IPS DF 4.7 (cell line): ENCODE data around the gene PRR36.

ENCODE experiments used
- DNase-seq: peaks from one replicate; pipeline ENCODE4 v3.0.0-alpha.2; 2013; ENCODE audit warnings: low spot score; ENCODE audit errors: extremely low read depth

The PRR36 gene

GRCh38 chr19:7872306-7873204, 1.6 kb downstream of the PRR36 start:
- no peak for DNase-seq

GRCh38 chr19:7871437-7872305, 2.5 kb downstream of the PRR36 start:
- DNase-seq, result no peak

GRCh38 chr19:7870571-7871436, 3.4 kb downstream of the PRR36 start:
- DNase-seq, result no peak

GRCh38 chr19:7869910-7870511, 4.2 kb downstream of the PRR36 start:
- no peak for DNase-seq

- DNase-seq, result no peak
Measured at GRCh38 chr19:7869453-7869909, 4.7 kb downstream of the PRR36 start.

GRCh38 chr19:7868671-7869452, 5.3 kb downstream of the PRR36 start:
- no peak for DNase-seq

GRCh38 chr19:7868326-7868670, 5.9 kb downstream of the PRR36 start:
- DNase-seq, result no peak

- no peak for DNase-seq
Measured at GRCh38 chr19:7867092-7867844, 6.9 kb downstream of the PRR36 start.

- no peak for DNase-seq
Measured at GRCh38 chr19:7866399-7867091, 7.6 kb downstream of the PRR36 start.

- no peak for DNase-seq
Measured at GRCh38 chr19:7865262-7865911, 8.8 kb downstream of the PRR36 start.

- DNase-seq, result no peak
Measured at GRCh38 chr19:7864690-7865074, 9.5 kb downstream of the PRR36 start.

- no peak for DNase-seq
Measured at GRCh38 chr19:7863971-7864689, 10.1 kb downstream of the PRR36 start.

GRCh38 chr19:7863157-7863970, 10.8 kb downstream of the PRR36 start:
- no peak for DNase-seq

- DNase-seq, result no peak
Measured at GRCh38 chr19:7862413-7862951, 11.7 kb downstream of the PRR36 start.

- no peak for DNase-seq
Measured at GRCh38 chr19:7861619-7862412, 12.4 kb downstream of the PRR36 start.
